Stimulated activated CD8-positive, alpha-beta memory T cell treated with anti-CD3 and anti-CD28 coated beads, Interleukin-2, amount 100 ng/mL, for 48 hours (primary cell): ENCODE data around the gene RARRES1.

Experiments used
- DNase-seq, 2 donors: peaks; one replicate each; pipeline ENCODE4 v3.0.0-alpha.2; 2020; ENCODE audit warnings: low read depth in 2 of 2

The RARRES1 gene

GRCh38 chr3:158735296-158736033 lies 3.2 kb upstream of the RARRES1 start:
- no peak for DNase-seq

- DNase-seq, result no peak
Measured at GRCh38 chr3:158733656-158734055, 1.4 kb upstream of the RARRES1 start.

- no peak for DNase-seq
Measured at GRCh38 chr3:158732856-158733200, 571 bp upstream of the RARRES1 start.

- no peak for DNase-seq
Measured at GRCh38 chr3:158731486-158731885, 771 bp downstream of the RARRES1 start.

GRCh38 chr3:158728851-158729250 lies 3.4 kb downstream of the RARRES1 start:
- DNase-seq, result no peak

- DNase-seq, result no peak
Measured at GRCh38 chr3:158728061-158728377, 4.2 kb downstream of the RARRES1 start.

- no peak for DNase-seq
Measured at GRCh38 chr3:158727206-158728060, 4.8 kb downstream of the RARRES1 start.

- DNase-seq, result no peak
Measured at GRCh38 chr3:158725348-158726011, 6.8 kb downstream of the RARRES1 start.

- no peak for DNase-seq
Measured at GRCh38 chr3:158723991-158724390, 8.3 kb downstream of the RARRES1 start.

GRCh38 chr3:158722108-158722507 lies 10.1 kb downstream of the RARRES1 start:
- DNase-seq, result no peak

- DNase-seq, result no peak
Measured at GRCh38 chr3:158718490-158719170, 13.6 kb downstream of the RARRES1 start.

- no peak for DNase-seq
Measured at GRCh38 chr3:158717576-158717975, 14.7 kb downstream of the RARRES1 start.

GRCh38 chr3:158713094-158713499 lies 19.2 kb downstream of the RARRES1 start:
- DNase-seq, result no peak

- DNase-seq, result no peak
Measured at GRCh38 chr3:158712443-158712842, 19.8 kb downstream of the RARRES1 start.

- no peak for DNase-seq
Measured at GRCh38 chr3:158711886-158712285, 20.4 kb downstream of the RARRES1 start.

- no peak for DNase-seq
Measured at GRCh38 chr3:158710601-158711000, 21.7 kb downstream of the RARRES1 start.

GRCh38 chr3:158709666-158710083 lies 22.6 kb downstream of the RARRES1 start:
- DNase-seq, result no peak

GRCh38 chr3:158703566-158703965 lies 28.7 kb downstream of the RARRES1 start:
- DNase-seq, result no peak

- no peak for DNase-seq
Measured at GRCh38 chr3:158702815-158703481, 29.3 kb downstream of the RARRES1 start.

GRCh38 chr3:158701420-158702065 lies 30.7 kb downstream of the RARRES1 start:
- DNase-seq, result no peak

- DNase-seq, result no peak
Measured at GRCh38 chr3:158700559-158700958, 31.7 kb downstream of the RARRES1 start.
